PC-3 (cell line): Measurements from ENCODE around the gene CDR2L.

ENCODE experiments used
- CTCF ChIP-seq: fragments of 300-600 bp; sonication (generic); conservative IDR thresholded peaks from 2 replicates; pipeline ENCODE4 v1.5.1; 2017; ENCODE audit warnings: antibody characterized with exemption, low read depth, mild to moderate bottlenecking, low read length
- EZH2 ChIP-seq: fragments of 300-600 bp; sonication (generic); IDR thresholded peaks from one replicate; pipeline ENCODE4 v1.6.1; 2017; ENCODE audit warnings: antibody characterized with exemption, mild to moderate bottlenecking, low read length; ENCODE audit not compliant: unreplicated experiment

- TF ChIP-seq CTCF = no peak
- TF ChIP-seq EZH2 = no peak
Measured at GRCh38 chr17:75012096-75012345, 24.6 kb downstream of the CDR2L start.
